Measurements from ENCODE around the gene WDFY3. TPM values are rescaled to one million over a fixed set of nuclear protein-coding genes. Genes with fewer than 3 reads are reported as not detected.

WDFY3 gene
- total RNA-seq, result 1 to 10 TPM; 2.1 to 2.7 TPM
- polyA plus RNA-seq, result 1 to 10 TPM in 1 of 2 donors, not detected in 1; 1.2 TPM

GRCh38 chr4:84966382-84967242, at the start of gene WDFY3:
Gene WDFY3 (minus strand): TSS chr4:84966690. CDS start chr4:84860591, 106,099 bp downstream.
- Histone ChIP-seq H3K9me3 (ENCODE audit: control insufficient read depth in 1 of 2, low read length in 2 of 2) (no peaks in the 10 kb centered on the region), H3K27ac (ENCODE audit: low read depth, low read length) (no peak within 1 kb of the TSS), H3K36me3 (ENCODE audit: insufficient read depth, low read length) (no peaks in the 10 kb centered on the region), H3K27me3 (ENCODE audit: insufficient read depth, low read length) (peaks cover 11% of the 10 kb centered on the region), H3K4me3 (ENCODE audit: low read length in 2 of 2) (no peak within 1 kb of the TSS), H3K4me1 (ENCODE audit: insufficient read depth, low read length) (peaks cover 7% of the 10 kb centered on the region)
- peak in 1 of 5 donors; percentile 25 for DNase-seq
- ChIA-PET CTCF (ENCODE audit: partially characterized antibody) (no interaction called here), POLR2A (ENCODE audit: partially characterized antibody) (no interaction called here)
- Mint-ChIP-seq H3K27me3 (peaks cover 19 to 28% of the 10 kb centered on the region in 2 donors), H3K27ac (peak within 1 kb of the TSS in 4 of 7 donors; percentile 61 to 81 (median 78)), H3K4me3 (peak within 1 kb of the TSS; percentile 71 to 89 (median 84)), H3K36me3 (no peaks in the 10 kb centered on the region), H3K4me1 (peaks cover 8 to 18% (median 15%) of the 10 kb centered on the region in 4 donors), H3K9me3 (peaks cover 0 to 3% (median 0%) of the 10 kb centered on the region in 8 donors)
- intact Hi-C loops (cut with micrococcal nuclease), result no loop called here

GRCh38 chr4:85005865-85006377, 39.4 kb upstream of the WDFY3 start:
- Histone ChIP-seq H3K4me1 (ENCODE audit: insufficient read depth, low read length) (no peaks in the 10 kb centered on the region), H3K27ac (ENCODE audit: low read depth, low read length) (no peak overlapping the region), H3K36me3 (ENCODE audit: insufficient read depth, low read length) (no peaks in the 10 kb centered on the region), H3K27me3 (ENCODE audit: insufficient read depth, low read length) (no peaks in the 10 kb centered on the region), H3K4me3 (ENCODE audit: low read length in 2 of 2) (no peak overlapping the region), H3K9me3 (ENCODE audit: control insufficient read depth in 1 of 2, low read length in 2 of 2) (no peaks in the 10 kb centered on the region)
- H3K9me3 Mint-ChIP-seq, result peaks cover 0 to 3% (median 0%) of the 10 kb centered on the region in 8 donors
- H3K27ac Mint-ChIP-seq, result no peak overlapping the region
- no peaks in the 10 kb centered on the region for H3K27me3 Mint-ChIP-seq
- no peak for DNase-seq
- intact Hi-C loops (cut with micrococcal nuclease), result no loop called here
- no peak overlapping the region for H3K4me3 Mint-ChIP-seq
- POLR2A ChIA-PET (ENCODE audit: partially characterized antibody), result no interaction called here
- CTCF ChIA-PET (ENCODE audit: partially characterized antibody), result no interaction called here
- H3K36me3 Mint-ChIP-seq, result no peaks in the 10 kb centered on the region
- H3K4me1 Mint-ChIP-seq, result no peaks in the 10 kb centered on the region

GRCh38 chr4:85000343-85000742, 33.9 kb upstream of the WDFY3 start:
- H3K27ac ChIP-seq (ENCODE audit: low read depth, low read length), result no peak overlapping the region
- no peaks in the 10 kb centered on the region for H3K9me3 ChIP-seq (ENCODE audit: control insufficient read depth in 1 of 2, low read length in 2 of 2)
- Mint-ChIP-seq H3K4me3 (no peak overlapping the region), H3K36me3 (no peaks in the 10 kb centered on the region), H3K9me3 (peaks cover 0 to 6% (median 0%) of the 10 kb centered on the region in 8 donors), H3K4me1 (no peaks in the 10 kb centered on the region), H3K27ac (no peak overlapping the region), H3K27me3 (no peaks in the 10 kb centered on the region)
- ChIA-PET POLR2A (ENCODE audit: partially characterized antibody) (no interaction called here), CTCF (ENCODE audit: partially characterized antibody) (no interaction called here)
- no peaks in the 10 kb centered on the region for H3K27me3 ChIP-seq (ENCODE audit: insufficient read depth, low read length)
- H3K4me1 ChIP-seq (ENCODE audit: insufficient read depth, low read length), result no peaks in the 10 kb centered on the region
- no peak overlapping the region for H3K4me3 ChIP-seq (ENCODE audit: low read length in 2 of 2)
- DNase-seq, result no peak
- intact Hi-C loops (cut with micrococcal nuclease), result no loop called here
- no peaks in the 10 kb centered on the region for H3K36me3 ChIP-seq (ENCODE audit: insufficient read depth, low read length)

GRCh38 chr4:84995386-84995785, 28.9 kb upstream of the WDFY3 start:
- POLR2A ChIA-PET (ENCODE audit: partially characterized antibody), result no interaction called here
- Mint-ChIP-seq H3K4me3 (no peak overlapping the region), H3K27ac (no peak overlapping the region), H3K27me3 (no peaks in the 10 kb centered on the region), H3K9me3 (peaks cover 0 to 7% (median under 1%) of the 10 kb centered on the region in 8 donors), H3K36me3 (no peaks in the 10 kb centered on the region), H3K4me1 (no peaks in the 10 kb centered on the region)
- CTCF ChIA-PET (ENCODE audit: partially characterized antibody), result no interaction called here
- Histone ChIP-seq H3K36me3 (ENCODE audit: insufficient read depth, low read length) (no peaks in the 10 kb centered on the region), H3K9me3 (ENCODE audit: control insufficient read depth in 1 of 2, low read length in 2 of 2) (no peaks in the 10 kb centered on the region), H3K27ac (ENCODE audit: low read depth, low read length) (no peak overlapping the region), H3K4me1 (ENCODE audit: insufficient read depth, low read length) (no peaks in the 10 kb centered on the region), H3K4me3 (ENCODE audit: low read length in 2 of 2) (no peak overlapping the region), H3K27me3 (ENCODE audit: insufficient read depth, low read length) (no peaks in the 10 kb centered on the region)
- intact Hi-C loops (cut with micrococcal nuclease), result no loop called here
- no peak for DNase-seq

GRCh38 chr4:84994280-84994679, 27.8 kb upstream of the WDFY3 start:
- no peaks in the 10 kb centered on the region for H3K27me3 ChIP-seq (ENCODE audit: insufficient read depth, low read length)
- POLR2A ChIA-PET (ENCODE audit: partially characterized antibody), result no interaction called here
- H3K36me3 ChIP-seq (ENCODE audit: insufficient read depth, low read length), result no peaks in the 10 kb centered on the region
- no peak overlapping the region for H3K4me3 ChIP-seq (ENCODE audit: low read length in 2 of 2)
- H3K27me3 Mint-ChIP-seq, result no peaks in the 10 kb centered on the region
- peaks cover 0 to 7% (median under 1%) of the 10 kb centered on the region in 8 donors for H3K9me3 Mint-ChIP-seq
- DNase-seq, result no peak
- no peaks in the 10 kb centered on the region for H3K4me1 Mint-ChIP-seq
- no peaks in the 10 kb centered on the region for H3K4me1 ChIP-seq (ENCODE audit: insufficient read depth, low read length)
- no peak overlapping the region for H3K4me3 Mint-ChIP-seq
- CTCF ChIA-PET (ENCODE audit: partially characterized antibody), result no interaction called here
- no peaks in the 10 kb centered on the region for H3K36me3 Mint-ChIP-seq
- intact Hi-C loops (cut with micrococcal nuclease), result no loop called here
- no peak overlapping the region for H3K27ac ChIP-seq (ENCODE audit: low read depth, low read length)
- H3K27ac Mint-ChIP-seq, result no peak overlapping the region
- H3K9me3 ChIP-seq (ENCODE audit: control insufficient read depth in 1 of 2, low read length in 2 of 2), result no peaks in the 10 kb centered on the region

- ChIA-PET POLR2A (ENCODE audit: partially characterized antibody) (no interaction called here), CTCF (ENCODE audit: partially characterized antibody) (no interaction called here)
- Mint-ChIP-seq H3K27me3 (peaks cover 0 to 1% of the 10 kb centered on the region in 2 donors), H3K36me3 (no peaks in the 10 kb centered on the region), H3K9me3 (peaks cover 0 to 12% (median 3%) of the 10 kb centered on the region in 8 donors), H3K4me1 (no peaks in the 10 kb centered on the region), H3K27ac (no peak overlapping the region), H3K4me3 (no peak overlapping the region)
- Histone ChIP-seq H3K4me1 (ENCODE audit: insufficient read depth, low read length) (no peaks in the 10 kb centered on the region), H3K4me3 (ENCODE audit: low read length in 2 of 2) (no peak overlapping the region), H3K36me3 (ENCODE audit: insufficient read depth, low read length) (no peaks in the 10 kb centered on the region), H3K9me3 (ENCODE audit: control insufficient read depth in 1 of 2, low read length in 2 of 2) (no peaks in the 10 kb centered on the region), H3K27me3 (ENCODE audit: insufficient read depth, low read length) (no peaks in the 10 kb centered on the region), H3K27ac (ENCODE audit: low read depth, low read length) (no peak overlapping the region)
- DNase-seq, result no peak
- intact Hi-C loops (cut with micrococcal nuclease), result no loop called here
Measured at GRCh38 chr4:84985952-84986351, 19.5 kb upstream of the WDFY3 start.

GRCh38 chr4:84977396-84977795, 10.9 kb upstream of the WDFY3 start:
- ChIA-PET CTCF (ENCODE audit: partially characterized antibody) (no interaction called here), POLR2A (ENCODE audit: partially characterized antibody) (no interaction called here)
- Histone ChIP-seq H3K27ac (ENCODE audit: low read depth, low read length) (no peak overlapping the region), H3K9me3 (ENCODE audit: control insufficient read depth in 1 of 2, low read length in 2 of 2) (no peaks in the 10 kb centered on the region), H3K4me3 (ENCODE audit: low read length in 2 of 2) (no peak overlapping the region), H3K4me1 (ENCODE audit: insufficient read depth, low read length) (no peaks in the 10 kb centered on the region), H3K27me3 (ENCODE audit: insufficient read depth, low read length) (no peaks in the 10 kb centered on the region), H3K36me3 (ENCODE audit: insufficient read depth, low read length) (no peaks in the 10 kb centered on the region)
- Mint-ChIP-seq H3K9me3 (peaks cover 0 to 7% (median 0%) of the 10 kb centered on the region in 8 donors), H3K36me3 (no peaks in the 10 kb centered on the region), H3K27ac (no peak overlapping the region), H3K4me3 (no peak overlapping the region), H3K27me3 (peaks cover 0 to 8% of the 10 kb centered on the region in 2 donors), H3K4me1 (no peaks in the 10 kb centered on the region)
- DNase-seq, result no peak
- intact Hi-C loops (cut with micrococcal nuclease), result no loop called here

All from CD4-positive, alpha-beta memory T cell (primary cell).